ENCODE data around the gene KCNIP4. TPM values are rescaled to one million over a fixed set of nuclear protein-coding genes. Genes with fewer than 3 reads are reported as not detected.

The KCNIP4 gene
- total RNA-seq, 1 donor from 2014 or later, result 0.17 TPM

DNA sequence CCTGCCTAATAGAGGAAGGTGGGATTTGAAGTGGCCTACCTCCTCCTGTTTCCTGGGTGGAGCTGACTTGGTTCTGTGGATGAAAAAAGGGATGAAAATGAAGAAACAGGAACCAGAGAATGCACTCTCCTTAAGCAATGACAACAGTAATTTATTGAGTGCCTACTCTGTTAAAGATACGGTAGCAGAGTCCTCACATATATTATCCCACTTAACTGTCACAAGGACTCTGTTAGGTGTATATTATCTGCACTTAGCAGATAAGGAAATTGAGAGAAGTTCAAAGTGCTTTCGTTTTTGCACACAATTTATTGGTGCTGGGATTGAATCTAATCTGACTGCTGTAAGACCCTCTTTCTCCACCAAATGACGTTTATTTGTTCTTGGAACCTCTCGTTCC is 947.1 kb downstream of the KCNIP4 start:
- no peak overlapping the region for H3K4me3 ChIP-seq (ENCODE audit: low read depth, low read length)
- TF ChIP-seq, protein P1, sequence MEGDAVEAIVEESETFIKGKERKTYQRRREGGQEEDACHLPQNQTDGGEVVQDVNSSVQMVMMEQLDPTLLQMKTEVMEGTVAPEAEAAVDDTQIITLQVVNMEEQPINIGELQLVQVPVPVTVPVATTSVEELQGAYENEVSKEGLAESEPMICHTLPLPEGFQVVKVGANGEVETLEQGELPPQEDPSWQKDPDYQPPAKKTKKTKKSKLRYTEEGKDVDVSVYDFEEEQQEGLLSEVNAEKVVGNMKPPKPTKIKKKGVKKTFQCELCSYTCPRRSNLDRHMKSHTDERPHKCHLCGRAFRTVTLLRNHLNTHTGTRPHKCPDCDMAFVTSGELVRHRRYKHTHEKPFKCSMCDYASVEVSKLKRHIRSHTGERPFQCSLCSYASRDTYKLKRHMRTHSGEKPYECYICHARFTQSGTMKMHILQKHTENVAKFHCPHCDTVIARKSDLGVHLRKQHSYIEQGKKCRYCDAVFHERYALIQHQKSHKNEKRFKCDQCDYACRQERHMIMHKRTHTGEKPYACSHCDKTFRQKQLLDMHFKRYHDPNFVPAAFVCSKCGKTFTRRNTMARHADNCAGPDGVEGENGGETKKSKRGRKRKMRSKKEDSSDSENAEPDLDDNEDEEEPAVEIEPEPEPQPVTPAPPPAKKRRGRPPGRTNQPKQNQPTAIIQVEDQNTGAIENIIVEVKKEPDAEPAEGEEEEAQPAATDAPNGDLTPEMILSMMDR (conservative IDR thresholded peaks at IDR 0.05; ENCODE audit: low read depth, low read length), result no peak
- no peak for DNase-seq (ENCODE audit: low read depth)

DNA sequence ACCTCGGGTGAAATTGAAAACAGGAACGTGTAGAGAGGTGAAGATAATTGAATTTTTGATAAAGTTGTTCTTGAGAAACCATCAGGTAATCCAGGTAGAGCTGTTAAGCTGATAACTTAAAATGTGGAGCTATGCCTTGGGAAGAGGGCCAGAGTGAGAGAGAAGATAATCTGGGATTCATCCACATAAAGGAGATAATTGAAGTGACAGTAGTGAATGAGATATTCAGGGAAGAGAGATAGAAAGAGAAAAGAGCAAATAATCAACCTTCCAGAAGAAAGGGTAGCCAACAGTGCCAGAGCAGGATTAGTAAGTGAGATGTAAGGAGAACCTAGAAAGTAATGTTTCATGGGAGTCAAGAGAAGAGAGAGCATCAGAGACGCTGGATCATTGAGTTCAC is 950.7 kb downstream of the KCNIP4 start:
- no peak overlapping the region for H3K4me3 ChIP-seq (ENCODE audit: low read depth, low read length)
- no peak for DNase-seq (ENCODE audit: low read depth)
- TF ChIP-seq, protein P1 (conservative IDR thresholded peaks at IDR 0.05; ENCODE audit: low read depth, low read length), result no peak

DNA sequence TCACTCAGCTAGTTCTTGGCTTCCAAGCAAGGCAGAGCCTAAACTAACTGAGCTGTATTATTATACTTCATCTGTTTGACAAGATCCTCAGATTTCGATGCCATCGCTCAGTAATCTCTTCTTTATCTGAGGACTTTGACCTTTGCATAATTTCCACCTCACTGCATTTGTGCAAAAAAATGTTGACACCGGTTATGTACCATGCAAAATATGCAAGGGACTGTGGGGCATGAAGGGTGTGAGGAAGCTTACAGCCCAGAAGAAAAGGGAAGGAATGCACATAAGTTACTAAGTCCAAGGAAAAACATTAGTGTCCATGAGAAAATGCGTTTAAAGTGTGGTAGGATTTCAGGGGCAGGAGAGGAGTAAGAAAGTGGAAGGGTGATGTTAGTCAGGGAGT is 953.0 kb downstream of the KCNIP4 start:
- no peak for DNase-seq (ENCODE audit: low read depth)
- H3K4me3 ChIP-seq (ENCODE audit: low read depth, low read length), result no peak overlapping the region
- TF ChIP-seq, protein P1 (conservative IDR thresholded peaks at IDR 0.05; ENCODE audit: low read depth, low read length), result no peak

DNA sequence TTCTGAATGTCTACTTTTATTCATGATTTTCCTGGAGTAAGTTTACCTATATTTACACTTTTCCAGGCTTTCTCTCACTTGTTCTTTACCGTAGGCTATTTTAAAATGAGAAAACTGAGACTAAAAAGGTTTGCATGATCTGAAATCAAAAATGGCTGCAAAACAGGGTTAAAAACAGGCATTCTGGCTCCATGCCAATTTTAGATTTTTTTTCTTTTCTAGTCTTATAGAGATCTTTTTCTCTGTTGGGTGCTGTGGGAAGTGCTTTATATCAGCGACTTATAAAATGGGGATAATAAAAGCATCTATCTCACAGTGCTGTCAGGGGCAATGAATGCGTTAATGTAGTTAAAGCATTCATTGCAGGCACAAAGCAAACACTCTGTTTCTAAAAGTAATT is 953.6 kb downstream of the KCNIP4 start:
- TF ChIP-seq, protein P1 (conservative IDR thresholded peaks at IDR 0.05; ENCODE audit: low read depth, low read length), result no peak
- H3K4me3 ChIP-seq (ENCODE audit: low read depth, low read length), result no peak overlapping the region
- DNase-seq (ENCODE audit: low read depth), result no peak

DNA sequence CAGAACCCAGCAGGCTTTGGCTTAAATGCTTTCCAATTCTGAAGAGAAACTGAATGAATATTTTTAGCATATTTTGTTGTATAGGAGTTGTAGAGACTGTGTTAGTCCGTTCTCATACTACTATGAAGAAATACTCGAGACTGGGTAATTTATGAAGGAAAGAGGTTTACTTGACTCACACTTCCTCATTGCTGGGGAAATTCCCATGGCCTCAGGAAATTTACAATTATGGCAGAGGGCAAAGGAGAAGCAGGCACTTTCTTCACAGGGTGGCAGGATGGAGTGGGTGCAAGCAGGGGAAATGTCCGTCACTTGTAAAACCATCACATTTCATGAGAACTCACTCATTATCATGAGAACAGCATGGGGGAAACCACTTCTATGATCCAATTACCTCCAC is 956.6 kb downstream of the KCNIP4 start:
- no peak overlapping the region for H3K4me3 ChIP-seq (ENCODE audit: low read depth, low read length)
- no peak for DNase-seq (ENCODE audit: low read depth)
- TF ChIP-seq, protein P1 (conservative IDR thresholded peaks at IDR 0.05; ENCODE audit: low read depth, low read length), result no peak

DNA sequence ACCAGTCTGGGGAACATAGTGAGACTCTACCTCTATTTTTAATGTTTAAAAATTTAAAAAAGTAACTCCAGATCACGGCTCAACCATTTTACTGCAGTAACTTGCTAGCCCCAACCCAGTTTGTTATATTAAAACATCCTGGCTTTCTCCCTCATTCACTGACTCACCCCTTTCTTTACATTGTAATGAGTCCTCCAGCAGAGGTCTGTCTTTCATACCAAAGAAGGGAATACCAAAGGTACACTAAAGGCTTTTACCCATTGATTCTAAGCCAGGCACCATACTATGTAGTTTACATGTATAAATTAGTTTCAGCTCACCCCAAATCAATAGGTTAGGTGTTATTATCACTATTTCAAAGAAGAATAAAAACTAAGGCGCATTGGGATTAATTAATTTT is 961.4 kb downstream of the KCNIP4 start:
- no peak for DNase-seq (ENCODE audit: low read depth)
- no peak overlapping the region for H3K4me3 ChIP-seq (ENCODE audit: low read depth, low read length)
- TF ChIP-seq, protein P1 (conservative IDR thresholded peaks at IDR 0.05; ENCODE audit: low read depth, low read length), result no peak

DNA sequence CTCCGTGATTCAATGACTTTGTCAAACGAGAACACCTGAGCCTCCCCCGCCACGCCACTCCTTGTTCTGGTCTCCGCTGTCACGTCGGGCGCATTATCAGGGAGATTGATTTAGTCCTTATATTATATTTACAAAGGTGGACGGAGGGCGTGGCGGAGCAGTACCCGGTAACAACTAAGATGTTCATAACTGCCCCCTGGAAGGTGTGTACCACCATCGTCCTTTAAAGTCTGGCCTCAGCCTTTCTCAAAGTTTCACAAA is 964.1 kb downstream of the KCNIP4 start:
- DNase-seq (ENCODE audit: low read depth), result no peak
- TF ChIP-seq, protein P1 (conservative IDR thresholded peaks at IDR 0.05; ENCODE audit: low read depth, low read length), result no peak
- no peak overlapping the region for H3K4me3 ChIP-seq (ENCODE audit: low read depth, low read length)
